Measurements from ENCODE around the gene ASXL1.

ASXL1 gene

GRCh38 chr20:32443386-32443974, 85.3 kb downstream of the ASXL1 start:
- TF ChIP-seq CTCF (IDR thresholded peaks at IDR 0.05; ENCODE audit: insufficient read depth, low read depth, low read length, missing control alignments) = no peak
- H3K4me3 ChIP-seq (ENCODE audit: low read depth, low read length) = no peak overlapping the region
- DNase-seq (ENCODE audit: low read depth) = no peak

- no peak for DNase-seq (ENCODE audit: low read depth)
- H3K4me3 ChIP-seq (ENCODE audit: low read depth, low read length) = no peak overlapping the region
- TF ChIP-seq CTCF (IDR thresholded peaks at IDR 0.05; ENCODE audit: insufficient read depth, low read depth, low read length, missing control alignments) = no peak
Observed at GRCh38 chr20:32444474-32445220, 86.5 kb downstream of the ASXL1 start.

- TF ChIP-seq CTCF (IDR thresholded peaks at IDR 0.05; ENCODE audit: insufficient read depth, low read depth, low read length, missing control alignments) = no peak
- no peak overlapping the region for H3K4me3 ChIP-seq (ENCODE audit: low read depth, low read length)
- DNase-seq (ENCODE audit: low read depth) = no peak
Observed at GRCh38 chr20:32445539-32446273, 87.6 kb downstream of the ASXL1 start.

GRCh38 chr20:32446301-32447100, 88.4 kb downstream of the ASXL1 start:
- TF ChIP-seq CTCF (IDR thresholded peaks at IDR 0.05; ENCODE audit: insufficient read depth, low read depth, low read length, missing control alignments) = no peak
- H3K4me3 ChIP-seq (ENCODE audit: low read depth, low read length) = no peak overlapping the region
- DNase-seq (ENCODE audit: low read depth) = no peak

GRCh38 chr20:32447136-32448027, 89.3 kb downstream of the ASXL1 start:
- no peak for DNase-seq (ENCODE audit: low read depth)
- no peak overlapping the region for H3K4me3 ChIP-seq (ENCODE audit: low read depth, low read length)
- TF ChIP-seq CTCF (IDR thresholded peaks at IDR 0.05; ENCODE audit: insufficient read depth, low read depth, low read length, missing control alignments) = no peak
